DMS53 treated with DMSO at 0.1 percent for 48 hours (cell line): Measurements from ENCODE around the gene IDI1.
"Not testable (repeated sequence)": the region's sequence is repeated elsewhere in the genome, so short reads cannot be mapped to it uniquely, and the experiment has no call there.

ENCODE experiments used
- DNase-seq: peaks from one replicate; lab custom pipeline; 2025; ENCODE audit not compliant: unreplicated experiment; lab: John Stamatoyannopoulos, UW

The IDI1 gene

DNA sequence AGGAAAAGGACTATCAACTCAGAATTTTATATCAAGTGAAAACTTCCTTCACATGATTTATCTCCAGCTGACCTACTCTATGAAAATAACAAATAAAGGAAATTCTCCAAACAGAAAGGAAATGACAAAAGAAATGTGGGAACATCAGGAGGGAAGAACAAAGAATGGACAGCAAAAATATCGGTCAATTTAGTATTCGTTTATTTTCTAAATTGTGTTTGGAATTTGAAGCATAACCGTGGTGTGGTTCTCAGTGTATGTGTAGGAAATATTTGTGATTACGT is 16.0 kb upstream of the IDI1 start:
- DNase-seq, result no peak

DNA sequence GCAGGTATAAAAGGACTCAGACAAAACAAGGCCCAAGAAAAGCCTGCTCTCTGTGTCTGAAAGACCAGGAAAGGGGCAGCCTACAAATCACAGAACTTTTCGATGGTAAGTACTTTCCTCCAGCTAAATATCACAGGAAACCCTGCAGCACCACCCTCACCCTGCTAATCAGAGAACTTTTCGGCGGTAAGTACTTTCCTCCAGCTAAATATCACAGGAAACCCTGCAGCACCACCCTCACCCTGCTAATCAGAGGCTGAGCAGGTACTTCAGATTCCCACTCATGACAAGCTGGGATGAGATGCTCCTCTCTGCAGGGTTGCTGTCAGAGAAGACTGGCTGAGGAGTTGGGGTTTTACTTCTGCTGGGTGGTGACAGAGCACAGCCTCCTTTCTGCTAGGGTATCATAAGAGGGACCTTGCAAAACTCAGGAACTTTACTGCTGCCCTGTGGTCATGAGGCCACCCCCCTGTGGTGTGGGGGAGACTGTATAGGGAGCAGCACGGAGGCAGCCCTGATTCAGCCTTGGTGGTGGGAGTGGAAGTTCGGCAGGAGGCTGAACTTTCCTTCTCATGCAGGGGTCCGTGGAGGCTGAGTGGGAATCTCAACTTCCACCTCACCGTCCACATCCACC is 14.4 kb upstream of the IDI1 start:
- DNase-seq, result no peak

DNA sequence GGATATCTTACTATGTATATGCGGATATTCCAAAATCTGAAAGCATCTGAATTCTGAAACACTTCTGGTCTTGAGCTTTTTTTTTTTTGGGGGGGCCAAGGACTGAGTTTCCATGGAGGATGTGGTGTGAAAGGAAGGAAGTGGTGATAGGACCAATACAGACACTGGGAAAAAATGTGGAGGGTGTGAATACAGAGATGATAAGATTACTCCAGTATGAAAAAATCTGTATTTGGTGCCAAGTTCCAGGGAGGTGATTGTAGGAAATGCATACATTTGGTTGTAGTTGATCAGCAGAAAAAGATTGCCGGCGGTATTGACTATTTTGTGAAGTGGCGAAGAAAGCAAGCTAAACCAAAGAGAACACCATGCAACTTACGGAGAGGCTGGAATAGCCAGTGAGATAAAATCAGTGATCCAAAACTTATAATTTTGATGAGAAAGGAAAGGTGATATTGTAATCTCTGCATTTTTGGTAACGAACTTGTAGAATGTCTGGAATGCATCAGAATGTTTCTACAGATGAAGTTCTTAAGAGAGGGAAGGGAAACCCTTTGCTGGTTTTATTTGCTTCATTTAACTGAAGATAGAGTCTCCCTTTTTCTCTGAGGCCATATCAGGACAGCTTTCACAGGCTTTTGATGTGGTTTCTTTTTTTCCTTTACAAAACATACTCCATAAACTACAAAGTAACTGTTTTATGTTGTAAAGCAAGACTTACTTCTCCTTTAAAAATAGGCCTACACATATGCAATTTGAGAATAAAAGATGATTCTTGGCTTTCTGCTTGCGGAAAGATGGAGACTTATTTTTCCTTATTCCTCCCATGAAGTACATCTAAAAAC is 13.2 kb upstream of the IDI1 start:
- DNase-seq, result no peak

DNA sequence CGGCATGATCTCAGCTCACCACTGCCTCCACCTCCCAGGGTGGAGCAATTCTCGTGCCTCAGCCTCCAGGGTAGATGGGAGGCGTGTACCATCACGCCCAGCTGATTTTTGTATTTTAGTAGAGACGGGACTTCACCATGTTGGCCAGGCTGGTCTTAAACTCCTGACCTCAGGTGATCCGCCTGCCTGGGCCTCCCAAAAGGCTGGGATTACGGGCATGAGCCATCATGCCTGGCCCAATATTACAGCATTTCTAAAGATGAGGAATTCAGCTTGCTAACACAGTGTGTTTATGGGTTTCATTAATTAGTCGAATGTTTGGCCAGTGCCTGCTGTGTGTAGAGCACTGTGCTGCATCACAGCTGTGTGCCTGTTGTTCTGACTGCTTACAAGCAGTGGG is 11.0 kb upstream of the IDI1 start:
- no peak for DNase-seq

DNA sequence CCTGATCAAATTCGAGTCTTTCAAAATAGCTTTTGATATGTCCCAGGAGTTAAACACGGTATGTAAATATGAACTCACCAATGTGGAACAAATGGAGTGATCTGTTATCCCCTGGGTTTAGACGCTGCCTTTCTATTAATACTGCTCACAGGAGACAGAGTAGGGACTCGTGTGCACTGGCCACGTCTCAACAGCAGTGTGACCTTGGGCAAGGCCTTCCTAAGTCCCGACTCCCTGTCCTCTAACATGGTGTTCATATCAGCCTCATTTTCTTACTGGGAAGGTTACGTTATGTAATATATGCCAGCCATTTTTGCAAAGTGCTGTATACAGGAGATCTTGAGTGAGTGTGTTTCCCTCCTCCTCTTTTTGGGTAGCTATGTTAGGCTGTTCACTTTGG is 9.1 kb upstream of the IDI1 start:
- DNase-seq, result no peak

DNA sequence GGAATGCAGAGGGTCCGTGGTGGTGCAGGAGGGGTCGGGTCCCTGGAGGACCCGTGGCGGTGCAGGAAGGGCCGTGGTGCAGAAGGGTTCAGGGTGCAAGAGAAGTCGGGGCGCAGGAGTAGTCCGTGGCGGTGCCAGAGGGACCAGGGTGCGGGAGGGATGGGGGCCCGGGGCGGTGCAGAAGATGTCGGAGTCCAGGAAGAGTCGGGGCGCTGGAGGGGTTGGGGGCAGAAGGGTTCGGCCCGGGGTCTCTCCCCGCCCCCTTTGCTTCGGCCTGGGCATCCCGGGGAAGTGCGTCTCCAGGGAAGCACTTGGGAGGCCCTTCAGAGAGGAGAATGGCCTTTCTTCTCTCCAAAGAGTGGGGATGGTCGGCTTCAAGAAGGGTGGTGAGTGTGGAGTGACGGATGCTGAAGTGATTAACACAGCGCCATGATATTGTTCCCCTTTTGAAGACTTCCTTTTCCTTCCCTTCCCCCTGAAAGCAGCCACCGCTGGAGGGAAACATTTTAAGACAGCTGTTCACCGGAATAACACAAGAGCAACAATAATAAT is 8.3 kb upstream of the IDI1 start:
- no peak for DNase-seq

DNA sequence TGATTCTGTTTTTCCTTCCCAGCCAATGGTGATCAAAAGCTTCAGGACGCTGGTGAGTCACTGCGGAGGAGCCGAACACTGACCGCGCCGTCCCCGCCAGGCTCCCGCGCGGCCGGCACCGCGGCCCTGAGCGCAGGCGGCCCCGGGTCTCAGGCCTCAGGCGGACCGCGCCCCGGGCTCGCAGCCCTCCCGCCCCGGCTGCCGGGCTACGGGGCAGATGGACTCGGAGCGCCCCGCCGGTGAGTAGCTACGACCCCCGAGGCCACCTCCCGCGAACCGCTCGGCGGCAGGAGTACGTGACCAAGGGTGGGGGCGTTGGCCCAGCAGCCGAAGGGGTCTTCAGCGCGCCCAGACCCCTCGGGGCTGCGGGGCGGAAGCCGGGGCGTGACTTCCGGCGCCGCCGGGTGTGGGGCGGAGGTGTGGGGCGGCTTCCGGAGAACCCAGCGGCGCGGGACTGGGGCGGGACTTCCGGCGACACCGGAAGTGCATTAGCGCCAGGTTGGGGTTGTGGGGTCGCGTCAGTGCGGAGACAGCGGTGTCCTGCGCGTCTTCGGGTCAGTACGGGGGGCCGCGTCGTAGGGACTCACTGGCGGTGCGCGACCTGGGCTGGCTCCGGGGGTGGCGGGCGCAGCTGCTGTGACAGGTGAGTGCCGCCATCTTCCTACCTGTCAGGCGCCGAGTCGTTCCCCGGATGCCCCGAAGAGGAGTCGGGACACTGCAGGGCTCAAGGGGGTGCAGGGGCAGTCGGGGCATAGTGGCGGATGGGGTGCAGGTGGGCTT is 7.6 kb upstream of the IDI1 start, which contains the start of gene WDR37:
Gene WDR37 (plus strand): TSS at position 60 of the 780 bp plus-strand sequence. CDS start 15,771 bp downstream, outside the sequence.
- DNase-seq, result peak; percentile 38

DNA sequence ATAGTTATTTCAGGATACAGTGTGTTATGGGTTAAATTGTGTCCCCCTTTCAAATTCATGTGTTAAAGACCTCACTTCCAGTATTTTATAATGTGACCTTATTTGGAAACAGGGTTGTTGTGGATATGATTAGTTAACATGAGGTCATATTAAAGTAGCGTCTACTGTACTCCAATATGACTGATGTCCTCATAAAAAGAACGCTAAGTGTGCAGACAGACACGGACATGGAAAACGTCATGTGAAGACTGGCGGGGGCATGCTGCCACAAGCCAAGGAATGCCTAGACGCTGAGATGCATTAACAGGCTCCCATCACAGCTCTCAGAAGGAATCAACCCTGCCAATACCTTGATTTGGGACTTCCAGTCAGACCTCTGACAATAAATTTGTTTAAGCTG is 5.8 kb upstream of the IDI1 start:
- no peak for DNase-seq

DNA sequence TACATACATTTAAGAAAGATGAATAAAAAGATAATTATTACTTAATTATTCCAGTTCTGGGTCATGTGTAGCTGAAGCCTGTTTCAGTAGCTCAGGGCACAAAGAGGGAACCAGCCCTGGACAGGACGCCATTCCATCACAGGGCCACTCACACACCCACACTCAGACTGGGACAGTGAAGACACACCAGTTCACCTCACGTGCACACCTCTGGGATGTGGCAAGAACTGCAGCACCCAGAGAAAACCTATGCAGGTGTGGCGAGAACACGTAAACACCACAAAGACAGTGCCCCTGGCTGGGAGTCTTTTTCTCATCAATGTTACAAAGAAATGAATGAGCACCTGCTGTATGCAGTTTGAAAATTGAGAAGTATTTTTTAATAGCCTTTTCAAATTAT is 1.6 kb upstream of the IDI1 start:
- peak; percentile 57 for DNase-seq

DNA sequence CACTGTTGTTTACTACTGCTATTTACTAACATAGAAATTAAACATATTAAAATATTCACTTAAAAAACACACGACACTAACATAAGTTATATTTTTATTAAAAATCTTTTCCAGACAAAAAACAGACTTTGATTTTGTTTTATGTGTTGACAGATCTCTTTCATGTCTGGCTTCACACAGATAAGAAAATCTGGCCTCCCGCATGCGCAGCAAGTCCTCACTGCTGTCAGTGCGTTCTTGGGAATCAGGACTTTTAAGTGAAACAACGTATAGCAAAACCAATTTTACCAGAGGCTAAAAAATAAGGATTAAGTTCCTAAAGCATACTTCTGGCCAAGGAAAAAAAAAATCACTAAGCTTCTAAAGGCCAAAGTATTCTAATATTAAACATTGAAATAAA is 1.2 kb upstream of the IDI1 start:
- DNase-seq, result peak; percentile 24

DNA sequence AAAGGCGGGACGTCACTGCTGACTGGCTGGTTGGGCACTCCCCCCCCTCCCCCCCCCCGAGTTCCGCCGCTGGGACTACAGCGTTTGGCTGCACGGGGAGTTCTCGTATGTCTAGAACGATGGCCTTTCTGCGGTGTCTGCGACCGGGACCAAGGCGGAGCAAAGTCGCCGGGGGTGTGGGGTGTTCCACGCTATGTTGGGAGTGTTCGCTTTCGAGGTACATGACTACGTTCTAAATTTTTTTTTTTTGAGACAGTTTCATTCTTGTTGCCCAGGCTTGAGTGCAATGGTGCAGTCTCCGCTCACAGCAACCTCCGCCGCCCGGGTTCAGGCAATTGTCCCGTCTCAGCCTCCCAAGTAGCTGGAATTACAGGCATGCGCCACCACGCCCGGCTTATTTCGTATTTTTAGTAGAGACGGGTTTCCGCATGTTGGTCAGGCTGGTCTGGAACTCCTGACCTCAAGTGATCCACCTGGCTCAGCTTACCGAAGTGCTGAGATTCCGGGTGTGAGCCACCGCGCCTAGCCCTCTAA is 573 bp upstream of the IDI1 start:
- DNase-seq, result no peak

DNA sequence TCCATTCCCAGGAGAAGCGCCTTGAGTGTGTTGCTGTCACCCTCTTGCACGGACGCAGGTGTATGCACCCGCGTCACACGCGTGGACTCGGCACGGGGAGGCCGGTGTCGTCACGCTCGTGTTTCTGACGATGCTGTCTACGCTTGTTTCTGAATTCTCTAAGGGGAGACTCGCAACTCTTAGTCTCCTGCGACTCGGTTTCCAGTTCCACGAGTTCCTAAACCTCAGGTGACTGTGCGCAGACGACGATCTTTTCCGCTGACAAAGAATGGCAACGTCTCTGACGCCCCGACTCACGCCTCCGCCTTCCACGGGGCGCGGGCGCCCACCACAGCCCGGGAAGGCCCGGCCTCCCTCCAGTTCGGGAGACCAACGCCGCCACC is 579 bp downstream of the IDI1 start:
- no peak for DNase-seq

DNA sequence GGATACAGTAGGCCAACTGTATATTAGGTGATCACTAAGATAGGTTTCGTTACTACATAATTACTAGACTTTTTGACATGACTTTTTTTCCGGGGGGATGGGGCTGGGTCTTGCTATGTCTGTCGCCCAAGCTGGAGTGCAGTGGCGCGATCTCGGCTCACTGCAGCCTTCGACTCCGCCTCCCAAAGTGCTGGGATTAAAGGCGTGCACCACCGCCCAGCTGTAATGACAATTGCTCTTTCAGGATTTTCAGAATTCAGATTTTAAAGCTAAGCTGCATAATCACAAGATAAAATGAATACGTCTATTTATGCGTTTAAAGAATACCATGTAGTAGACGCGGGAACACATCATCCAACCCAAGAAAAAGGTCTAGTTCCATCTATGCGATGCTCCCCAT is 982 bp downstream of the IDI1 start:
- no peak for DNase-seq

DNA sequence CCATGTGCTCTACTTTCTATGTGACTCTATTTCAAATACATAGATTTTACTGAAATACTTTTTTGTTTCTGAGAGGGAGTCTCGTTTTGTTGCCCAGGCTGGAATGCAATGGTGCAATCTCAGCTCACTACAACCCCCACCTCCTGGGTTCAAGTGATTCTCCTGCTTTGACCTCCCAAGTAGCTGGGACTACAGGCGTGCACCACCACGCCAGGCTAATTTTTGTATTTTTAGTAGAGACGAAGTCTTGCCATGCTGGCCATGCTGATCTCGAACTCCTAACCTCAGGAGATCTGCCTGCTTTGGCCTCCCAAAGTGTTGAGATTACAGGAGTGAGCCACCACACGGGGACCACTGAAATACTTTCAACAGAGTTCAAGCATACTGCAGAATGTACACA is 3.5 kb downstream of the IDI1 start:
- DNase-seq, result no peak

DNA sequence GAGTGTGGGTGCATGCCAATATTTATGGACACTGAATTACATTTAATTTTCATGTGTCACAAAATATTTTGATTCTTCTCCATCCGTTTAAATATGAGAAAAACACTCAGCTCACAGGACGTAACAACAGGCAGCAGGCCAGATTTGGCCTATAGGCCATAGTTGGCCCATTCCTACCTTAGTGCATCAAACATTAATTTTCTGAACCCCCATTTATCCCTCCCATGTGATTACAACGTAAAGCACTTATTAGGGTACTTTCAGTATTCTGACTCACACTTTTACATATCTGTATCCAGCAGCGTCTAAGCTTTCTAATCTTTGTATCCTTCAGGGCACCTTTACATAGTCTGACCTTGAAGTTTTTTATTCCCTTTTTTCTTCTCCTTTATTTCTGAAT is 4.0 kb downstream of the IDI1 start:
- no peak for DNase-seq

DNA sequence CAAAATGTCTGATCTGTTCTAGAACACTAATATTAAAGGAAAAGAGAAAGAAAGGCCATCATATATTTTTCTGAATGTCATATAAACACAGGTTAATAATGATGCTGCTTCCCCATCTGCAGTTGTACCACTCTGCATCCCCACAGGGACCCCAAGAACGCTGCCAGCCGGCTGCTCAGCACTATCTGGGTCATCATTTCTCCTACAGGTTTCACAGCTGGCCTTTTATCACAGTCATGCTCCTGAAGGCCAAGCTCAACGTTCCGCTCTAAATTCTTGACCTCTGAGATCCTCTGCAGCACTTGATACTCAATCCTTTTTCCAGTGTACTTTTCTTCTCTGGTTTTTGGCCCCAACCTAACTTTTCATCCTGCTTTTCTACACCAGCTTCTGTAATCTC is 4.8 kb downstream of the IDI1 start:
- no peak for DNase-seq

DNA sequence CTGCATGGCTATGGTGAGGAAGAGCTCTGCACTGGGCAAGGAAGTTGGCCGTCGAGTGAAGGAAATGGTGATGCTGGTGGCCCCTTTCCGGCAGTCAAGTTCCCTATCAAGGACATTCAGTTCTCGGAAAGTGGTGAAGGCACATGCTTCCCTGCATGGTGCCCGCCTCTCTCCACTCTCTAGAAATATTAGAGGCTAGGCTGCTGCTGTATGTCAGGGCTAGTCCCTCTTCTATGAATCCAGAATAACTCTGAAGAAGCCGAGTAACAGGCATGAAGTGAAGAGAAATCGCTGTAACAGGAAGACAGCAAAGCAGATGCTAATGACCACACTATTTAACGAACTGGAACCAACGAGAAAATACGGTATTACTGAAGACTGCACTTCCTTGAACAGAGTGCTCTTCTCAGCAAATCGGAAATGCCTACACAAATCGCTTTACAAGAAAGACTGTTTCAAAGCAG is 5.4 kb downstream of the IDI1 start:
- no peak for DNase-seq

DNA sequence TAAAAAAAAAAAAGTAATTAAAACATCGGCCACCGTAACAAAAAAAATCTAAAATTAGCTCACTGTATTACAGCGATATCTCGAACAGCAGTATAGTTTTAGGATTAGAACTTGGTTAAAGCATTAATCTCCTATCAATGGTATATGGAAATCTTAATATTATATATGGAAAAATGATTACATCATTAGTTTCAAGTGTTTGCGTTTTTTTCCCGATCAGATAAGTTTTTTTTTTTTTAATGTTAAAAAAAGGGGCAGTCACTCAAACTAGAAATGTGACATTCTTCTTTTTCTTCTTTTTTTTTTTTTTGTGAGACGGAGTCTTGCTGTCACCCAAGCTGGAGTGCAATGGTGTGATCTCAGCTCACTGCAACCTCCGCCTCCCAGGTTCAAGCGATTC is 7.4 kb downstream of the IDI1 start:
- DNase-seq, result no peak

DNA sequence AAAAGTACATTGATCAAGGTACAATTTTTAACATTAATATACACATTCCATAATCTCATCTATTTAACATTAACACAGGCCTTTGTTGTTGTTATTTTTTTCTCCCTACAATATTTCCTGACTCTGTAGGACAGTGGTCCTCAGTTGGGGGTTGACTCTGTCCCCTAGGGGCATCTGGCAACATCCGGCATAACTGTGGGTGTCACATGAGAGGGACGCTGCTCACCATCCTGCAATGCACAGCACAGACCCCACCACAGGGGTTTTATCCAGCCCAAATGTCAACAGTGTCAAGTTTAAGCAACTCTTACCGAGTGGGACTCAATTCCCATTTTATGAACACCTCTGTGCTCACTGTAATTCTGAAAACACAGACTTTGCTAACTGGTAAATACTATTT is 8.8 kb downstream of the IDI1 start:
- DNase-seq, result no peak

DNA sequence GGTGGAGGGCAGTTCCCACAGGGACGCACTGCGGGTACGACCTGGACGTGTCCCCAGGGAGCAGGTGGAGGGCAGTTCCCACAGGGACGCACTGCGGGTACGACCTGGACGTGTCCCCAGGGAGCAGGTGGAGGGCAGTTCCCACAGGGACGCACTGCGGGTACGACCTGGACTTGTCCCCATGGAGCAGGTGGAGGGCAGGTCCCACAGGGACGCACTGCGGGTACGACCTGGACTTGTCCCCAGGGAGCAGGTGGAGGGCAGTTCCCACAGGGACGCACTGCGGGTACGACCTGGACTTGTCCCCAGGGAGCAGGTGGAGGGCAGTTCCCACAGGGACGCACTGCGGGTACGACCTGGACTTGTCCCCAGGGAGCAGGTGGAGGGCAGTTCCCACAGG is 10.2 kb downstream of the IDI1 start:
- DNase-seq, result not testable (repeated sequence)

DNA sequence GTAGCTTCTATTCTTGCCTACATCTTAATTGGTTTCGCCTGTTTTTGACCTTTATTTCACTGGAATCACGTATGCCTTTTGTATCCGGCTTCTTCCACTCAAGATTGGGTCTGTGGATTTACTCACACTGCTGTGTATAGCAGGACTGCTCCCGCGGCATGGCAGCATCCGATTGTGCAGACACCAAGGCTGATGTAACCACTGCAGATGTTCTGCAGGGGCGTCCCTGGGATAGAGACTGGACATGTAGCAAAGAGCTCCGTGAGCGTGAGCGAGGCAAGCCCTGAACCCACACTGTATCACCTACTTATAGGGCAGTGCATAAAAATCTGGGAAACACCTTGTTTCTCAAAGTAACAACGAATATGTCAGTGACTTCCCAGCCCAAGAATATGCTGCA is 11.8 kb downstream of the IDI1 start:
- DNase-seq, result no peak
